Stimulated activated CD4-positive, alpha-beta T cell treated with anti-CD3 and anti-CD28 coated beads, Interleukin-4, amount 100 ng/mL, for 48 hours (primary cell): Measurements from ENCODE around the gene CCDC68.
"Not testable (repeated sequence)": the region's sequence is repeated elsewhere in the genome, so short reads cannot be mapped to it uniquely, and the experiment has no call there.

Source experiments
- DNase-seq, 2 donors: peaks; one replicate each; pipeline ENCODE4 v3.0.0-alpha.2; 2020; ENCODE audit warnings: low read depth in 2 of 2

CCDC68 gene

DNA sequence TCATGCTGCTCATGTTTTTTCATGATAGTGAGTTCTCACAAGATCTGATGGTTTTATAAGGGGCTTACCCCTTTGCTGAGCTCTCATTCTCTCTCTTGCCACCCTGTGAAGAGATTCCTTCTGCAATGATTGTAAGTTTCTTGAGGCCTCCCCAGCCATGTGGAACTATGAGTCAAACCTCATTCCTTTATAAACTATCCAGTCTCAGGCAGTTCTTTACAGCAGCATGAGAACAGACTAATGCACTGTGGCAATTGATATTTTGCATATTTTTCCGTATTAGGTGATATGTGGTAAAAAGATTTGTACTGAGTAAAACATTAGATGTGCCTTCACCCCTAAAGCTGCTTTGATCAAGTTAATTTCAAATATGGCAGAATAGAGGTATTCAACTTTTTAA, 82.2 kb downstream of the CCDC68 start:
- no peak for DNase-seq

- no peak for DNase-seq
These were observed 84.2 kb downstream of the CCDC68 start for GRCh38 chr18:54875063-54875462.

- no peak for DNase-seq
These were observed 85.4 kb downstream of the CCDC68 start for GRCh38 chr18:54873884-54874255.

DNA sequence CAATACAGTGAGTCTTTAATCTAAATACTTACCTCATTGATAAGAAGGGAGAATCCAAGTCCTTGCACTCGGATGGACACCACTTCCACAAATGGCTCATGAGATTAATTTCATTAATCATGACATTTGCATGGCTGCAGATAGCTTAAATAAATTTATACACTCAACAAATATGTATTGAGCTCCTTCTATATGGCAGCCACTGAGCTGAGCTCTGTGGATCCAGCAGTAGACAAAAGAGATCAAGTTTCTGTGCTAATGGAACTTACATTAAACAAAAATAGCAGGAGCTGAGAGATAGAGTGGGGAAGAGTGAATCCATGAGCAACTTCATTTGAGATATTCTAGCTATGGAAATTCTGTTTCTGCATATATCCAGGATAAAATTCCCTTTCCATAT, 86.6 kb downstream of the CCDC68 start:
- DNase-seq = no peak

- DNase-seq = no peak
These were observed 88.0 kb downstream of the CCDC68 start for GRCh38 chr18:54871231-54871630.

- DNase-seq = no peak
These were observed 92.1 kb downstream of the CCDC68 start for GRCh38 chr18:54867131-54867530.

- DNase-seq = no peak
These were observed 98.3 kb downstream of the CCDC68 start for GRCh38 chr18:54860941-54861340.

- no peak for DNase-seq
These were observed 99.4 kb downstream of the CCDC68 start for GRCh38 chr18:54859667-54860421.

- DNase-seq = no peak
These were observed 101.8 kb downstream of the CCDC68 start for GRCh38 chr18:54857499-54857898.

- no peak for DNase-seq
These were observed 103.1 kb downstream of the CCDC68 start for GRCh38 chr18:54856105-54856646.

- DNase-seq = not testable (repeated sequence)
These were observed 104.2 kb downstream of the CCDC68 start for GRCh38 chr18:54855050-54855449.

- no peak for DNase-seq
These were observed 106.2 kb downstream of the CCDC68 start for GRCh38 chr18:54852780-54853675.
